NB4 (cell line): ENCODE results near the gene DOK1.

Experiments used
- POLR2A ChIP-seq: IDR thresholded peaks from 2 replicates; pipeline ENCODE4 v1.6.1; 2011; ENCODE audit warnings: mild to moderate bottlenecking; ENCODE audit not compliant: insufficient read length; ENCODE audit errors: extremely low read depth
- TF ChIP-seq, protein P1 (sequence below): IDR thresholded peaks from one replicate; pipeline ENCODE4 v1.5.1; 2012; ENCODE audit warnings: low read depth, low read length
- TF ChIP-seq, protein P2 (sequence below): IDR thresholded peaks from 2 replicates; pipeline ENCODE4 v1.6.1; 2011; ENCODE audit warnings: low read depth, low read length

DNA sequence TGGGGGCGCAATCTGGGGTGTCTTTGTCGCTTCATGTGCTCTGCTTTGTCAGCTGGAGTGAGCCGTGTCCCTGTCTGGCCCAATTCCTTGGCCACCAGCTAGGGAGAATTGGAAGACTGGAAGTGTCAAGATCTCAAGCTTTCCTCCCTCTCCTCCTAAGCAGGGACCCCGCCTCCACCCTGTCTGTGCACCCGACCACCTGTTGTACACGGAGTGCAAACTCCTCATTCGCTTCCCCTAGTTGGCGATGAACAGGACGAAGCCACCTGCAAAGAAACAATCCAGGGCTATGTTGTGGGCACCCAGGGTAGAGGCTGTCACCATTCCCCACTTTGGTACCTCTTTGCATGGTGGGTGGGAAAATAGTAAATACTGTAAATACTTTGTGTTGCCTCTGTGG is 26.8 kb upstream of the DOK1 start:
- TF ChIP-seq, protein P1, sequence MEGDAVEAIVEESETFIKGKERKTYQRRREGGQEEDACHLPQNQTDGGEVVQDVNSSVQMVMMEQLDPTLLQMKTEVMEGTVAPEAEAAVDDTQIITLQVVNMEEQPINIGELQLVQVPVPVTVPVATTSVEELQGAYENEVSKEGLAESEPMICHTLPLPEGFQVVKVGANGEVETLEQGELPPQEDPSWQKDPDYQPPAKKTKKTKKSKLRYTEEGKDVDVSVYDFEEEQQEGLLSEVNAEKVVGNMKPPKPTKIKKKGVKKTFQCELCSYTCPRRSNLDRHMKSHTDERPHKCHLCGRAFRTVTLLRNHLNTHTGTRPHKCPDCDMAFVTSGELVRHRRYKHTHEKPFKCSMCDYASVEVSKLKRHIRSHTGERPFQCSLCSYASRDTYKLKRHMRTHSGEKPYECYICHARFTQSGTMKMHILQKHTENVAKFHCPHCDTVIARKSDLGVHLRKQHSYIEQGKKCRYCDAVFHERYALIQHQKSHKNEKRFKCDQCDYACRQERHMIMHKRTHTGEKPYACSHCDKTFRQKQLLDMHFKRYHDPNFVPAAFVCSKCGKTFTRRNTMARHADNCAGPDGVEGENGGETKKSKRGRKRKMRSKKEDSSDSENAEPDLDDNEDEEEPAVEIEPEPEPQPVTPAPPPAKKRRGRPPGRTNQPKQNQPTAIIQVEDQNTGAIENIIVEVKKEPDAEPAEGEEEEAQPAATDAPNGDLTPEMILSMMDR: no peak
- TF ChIP-seq, protein P2, sequence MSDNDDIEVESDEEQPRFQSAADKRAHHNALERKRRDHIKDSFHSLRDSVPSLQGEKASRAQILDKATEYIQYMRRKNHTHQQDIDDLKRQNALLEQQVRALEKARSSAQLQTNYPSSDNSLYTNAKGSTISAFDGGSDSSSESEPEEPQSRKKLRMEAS: no peak
- TF ChIP-seq POLR2A: no peak
